Activated CD8-positive, alpha-beta T cell treated with anti-CD3 and anti-CD28 coated beads for 36 hours (primary cell): ENCODE data around the gene RPS6KA2. TPM values are rescaled to one million over a fixed set of nuclear protein-coding genes. Genes with fewer than 3 reads are reported as not detected.

ENCODE experiments used
- ATAC-seq: fragments of 200-7000 bp; cut with Tn5 transposase; one replicate; pipeline ENCODE4 v1.10.0; 2021; ENCODE audit warnings: mild to moderate bottlenecking, moderate library complexity
- CTCF ChIA-PET: fragments of 350-600 bp; sonication (Branson Sonifier 250); formaldehyde crosslinking; loops from one replicate; lab custom pipeline; 2021; ENCODE audit warnings: antibody characterized with exemption; lab: Charles Lee
- POLR2A ChIA-PET: fragments of 350-600 bp; sonication (Branson Sonifier 250); formaldehyde crosslinking; loops from one replicate; lab custom pipeline; 2021; ENCODE audit warnings: antibody characterized with exemption; lab: Charles Lee
- DNase-seq: peaks from one replicate; pipeline ENCODE4 v3.0.0-alpha.2; 2020
- H3K27ac Mint-ChIP-seq: one replicate; pipeline ENCODE4 v1.8.0; 2021; ENCODE audit warnings: mild to moderate bottlenecking, mixed read lengths
- H3K27me3 Mint-ChIP-seq: one replicate; pipeline ENCODE4 v1.8.0; 2021; ENCODE audit warnings: mixed read lengths
- H3K36me3 Mint-ChIP-seq: one replicate; pipeline ENCODE4 v1.8.0; 2021; ENCODE audit warnings: low read depth, mixed read lengths
- H3K4me1 Mint-ChIP-seq: one replicate; pipeline ENCODE4 v1.8.0; 2021; ENCODE audit warnings: low read depth, mixed read lengths
- H3K4me3 Mint-ChIP-seq: one replicate; pipeline ENCODE4 v1.8.0; 2021; ENCODE audit warnings: mild to moderate bottlenecking, moderate library complexity, mixed read lengths
- H3K9me3 Mint-ChIP-seq: one replicate; pipeline ENCODE4 v1.8.0; 2021; ENCODE audit warnings: mixed read lengths
- intact Hi-C: fragments of 100-400 bp; cut with micrococcal nuclease; formaldehyde crosslinking; loops from one replicate; pipeline ENCODE4 v1.10.0; 2022
- total RNA-seq, 2 experiments: library from RNA; stranded (reverse); gene quantifications; one replicate each; pipeline ENCODE4 v1.2.3, GENCODE V29; 2021
- TF ChIP-seq, protein P1 (sequence below): fragments of 200-600 bp; IDR thresholded peaks from one replicate; pipeline ENCODE4 v1.8.0; 2022; ENCODE audit warnings: antibody characterized with exemption, mild to moderate bottlenecking

Gene RPS6KA2
- total RNA-seq, 2 experiments from 2014 or later, result 5.8 TPM

DNA sequence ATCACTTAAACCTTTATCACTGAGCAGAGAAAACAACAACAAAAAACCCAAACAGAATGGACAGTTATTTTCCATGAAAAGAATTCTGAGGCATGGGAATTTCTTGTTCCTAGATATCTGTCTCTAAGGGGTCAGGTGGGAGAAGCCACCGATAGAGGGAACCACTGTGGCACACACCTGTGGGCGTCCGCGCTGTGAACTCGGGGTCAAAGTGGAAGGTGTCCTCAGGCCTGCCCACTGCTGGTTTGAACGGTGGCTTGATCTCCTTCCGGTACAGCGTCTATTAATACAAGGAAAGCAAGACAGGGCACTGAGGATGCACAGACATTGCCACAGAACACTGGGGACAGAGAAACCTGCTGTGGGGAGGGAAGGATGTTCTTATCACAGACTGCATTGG is 167.8 kb downstream of the RPS6KA2 start:
- TF ChIP-seq, protein P1, sequence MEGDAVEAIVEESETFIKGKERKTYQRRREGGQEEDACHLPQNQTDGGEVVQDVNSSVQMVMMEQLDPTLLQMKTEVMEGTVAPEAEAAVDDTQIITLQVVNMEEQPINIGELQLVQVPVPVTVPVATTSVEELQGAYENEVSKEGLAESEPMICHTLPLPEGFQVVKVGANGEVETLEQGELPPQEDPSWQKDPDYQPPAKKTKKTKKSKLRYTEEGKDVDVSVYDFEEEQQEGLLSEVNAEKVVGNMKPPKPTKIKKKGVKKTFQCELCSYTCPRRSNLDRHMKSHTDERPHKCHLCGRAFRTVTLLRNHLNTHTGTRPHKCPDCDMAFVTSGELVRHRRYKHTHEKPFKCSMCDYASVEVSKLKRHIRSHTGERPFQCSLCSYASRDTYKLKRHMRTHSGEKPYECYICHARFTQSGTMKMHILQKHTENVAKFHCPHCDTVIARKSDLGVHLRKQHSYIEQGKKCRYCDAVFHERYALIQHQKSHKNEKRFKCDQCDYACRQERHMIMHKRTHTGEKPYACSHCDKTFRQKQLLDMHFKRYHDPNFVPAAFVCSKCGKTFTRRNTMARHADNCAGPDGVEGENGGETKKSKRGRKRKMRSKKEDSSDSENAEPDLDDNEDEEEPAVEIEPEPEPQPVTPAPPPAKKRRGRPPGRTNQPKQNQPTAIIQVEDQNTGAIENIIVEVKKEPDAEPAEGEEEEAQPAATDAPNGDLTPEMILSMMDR, result no peak
- ATAC-seq (no peak), DNase-seq (no peak)
- intact Hi-C loops, result no loop called here
- POLR2A ChIA-PET, result no interaction called here
- Mint-ChIP-seq H3K27me3 (no peaks in the 10 kb centered on the region), H3K9me3 (no peaks in the 10 kb centered on the region), H3K4me1 (peaks cover 4% of the 10 kb centered on the region), H3K27ac (no peak overlapping the region), H3K36me3 (peaks cover 5% of the 10 kb centered on the region), H3K4me3 (no peak overlapping the region)
- CTCF ChIA-PET, result no interaction called here

DNA sequence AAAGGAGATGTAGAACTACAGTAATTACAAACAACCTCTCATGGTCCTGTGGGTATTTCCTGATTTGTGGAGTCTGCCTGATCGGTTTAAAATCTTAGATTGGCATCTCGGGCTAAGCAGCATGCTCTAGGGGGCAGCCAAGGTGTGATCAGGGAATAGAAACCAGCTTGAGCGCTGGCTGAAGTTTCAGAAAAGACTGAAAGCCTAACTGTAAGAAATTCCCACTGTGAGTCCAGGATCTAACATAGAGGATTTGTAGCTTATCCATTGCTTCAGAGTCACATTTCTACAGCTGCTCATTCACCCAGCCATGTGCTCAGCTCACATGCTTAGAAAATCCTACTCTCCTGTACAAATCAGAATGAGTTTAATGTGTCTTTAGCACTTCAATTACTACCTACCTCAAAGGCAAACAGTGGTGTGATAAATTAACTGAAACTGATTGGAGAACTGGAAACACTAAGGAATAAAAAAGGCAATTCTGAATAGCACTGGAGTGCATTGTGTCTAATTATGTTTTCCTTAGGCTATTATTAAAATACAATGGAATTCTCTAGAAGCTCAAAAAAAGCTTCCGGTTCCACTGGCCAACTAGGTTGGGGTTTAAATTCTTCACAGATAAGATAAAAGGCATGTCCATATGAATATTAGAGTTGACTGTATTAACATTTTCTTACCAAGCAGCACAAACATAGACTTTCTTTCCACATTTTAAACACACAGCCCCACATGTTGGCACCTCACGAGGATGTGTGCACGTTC is 170.5 kb downstream of the RPS6KA2 start:
- no peak for ATAC-seq
- intact Hi-C loops, result no loop called here
- H3K27ac Mint-ChIP-seq, result no peak overlapping the region
- H3K27me3 Mint-ChIP-seq, result no peaks in the 10 kb centered on the region
- ChIA-PET POLR2A (no interaction called here), CTCF (interaction anchor here (0.9 to 1.1 kb wide), 4 partner anchors 19 to 75 kb away, joined by 3 read pairs; no protein-coding TSS in a partner anchor)
- no peak overlapping the region for H3K4me3 Mint-ChIP-seq
- no peaks in the 10 kb centered on the region for H3K9me3 Mint-ChIP-seq
- DNase-seq, result peak; percentile 11
- peaks cover 4% of the 10 kb centered on the region for H3K4me1 Mint-ChIP-seq
- TF ChIP-seq, protein P1, result no peak
- H3K36me3 Mint-ChIP-seq, result peaks cover 6% of the 10 kb centered on the region

DNA sequence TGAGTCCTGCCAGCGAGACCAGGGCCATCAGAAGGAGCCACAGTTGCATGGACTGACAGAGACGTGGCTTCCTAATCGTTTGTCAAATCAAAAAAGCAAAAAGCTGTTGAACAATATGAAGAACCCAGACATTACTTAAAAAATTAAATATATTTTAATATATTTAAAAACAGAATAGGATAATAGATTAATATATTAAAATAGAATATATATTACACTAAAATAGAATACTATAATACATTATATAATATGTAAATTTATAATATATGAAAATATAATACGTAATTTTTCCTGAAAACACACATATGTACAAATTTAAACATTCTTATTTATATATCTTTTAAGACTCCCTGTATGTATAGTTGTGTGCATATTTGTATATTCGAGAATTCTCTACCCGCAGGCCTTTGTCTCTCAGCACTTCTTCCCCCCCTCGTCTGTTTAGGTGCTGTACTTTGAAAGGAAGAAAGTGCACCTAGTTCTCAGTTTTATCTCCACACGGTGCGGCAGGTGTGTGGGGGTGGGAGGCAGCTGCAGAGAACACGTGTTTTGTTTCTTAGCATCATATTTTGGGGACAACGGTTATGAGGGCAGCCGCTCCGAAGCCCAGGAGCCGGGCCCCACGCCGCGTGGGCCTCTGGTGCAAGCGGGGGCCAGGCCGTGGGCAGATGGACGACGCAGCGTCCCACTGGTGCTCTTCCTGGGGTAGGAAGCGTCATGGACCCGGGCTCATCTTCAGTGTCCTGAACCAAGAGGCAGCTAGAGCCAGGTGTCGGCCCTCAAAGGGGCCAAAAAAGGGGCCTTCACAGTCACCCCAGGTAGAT is 172.1 kb downstream of the RPS6KA2 start:
- DNase-seq, result no peak
- ChIA-PET POLR2A (no interaction called here), CTCF (no interaction called here)
- intact Hi-C loops, result no loop called here
- Mint-ChIP-seq H3K9me3 (no peaks in the 10 kb centered on the region), H3K4me1 (peaks cover 4% of the 10 kb centered on the region), H3K27ac (no peak overlapping the region), H3K27me3 (no peaks in the 10 kb centered on the region), H3K36me3 (peaks cover 6% of the 10 kb centered on the region), H3K4me3 (no peak overlapping the region)
- TF ChIP-seq, protein P1, result no peak
- no peak for ATAC-seq

DNA sequence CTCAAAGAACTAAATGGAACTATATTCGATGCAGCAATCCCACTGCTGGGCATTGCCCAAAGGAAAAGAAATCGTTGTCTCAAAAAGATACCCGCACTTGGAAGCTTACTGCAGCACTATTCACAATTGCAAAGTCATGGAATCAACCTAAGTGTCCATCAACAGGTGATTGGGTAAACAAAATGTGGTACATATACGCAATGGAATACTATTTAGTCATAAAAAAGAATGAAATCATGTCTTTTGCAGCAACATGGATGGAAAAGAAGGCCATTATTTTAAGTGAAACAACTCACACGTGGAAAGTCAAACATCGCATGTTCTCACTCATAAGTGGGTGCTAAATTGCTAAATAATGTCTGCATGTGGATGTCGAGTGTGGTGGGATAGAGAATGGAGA is 173.4 kb downstream of the RPS6KA2 start:
- Mint-ChIP-seq H3K4me3 (no peak overlapping the region), H3K27ac (no peak overlapping the region), H3K9me3 (no peaks in the 10 kb centered on the region), H3K4me1 (peaks cover 4% of the 10 kb centered on the region), H3K36me3 (peaks cover 6% of the 10 kb centered on the region), H3K27me3 (no peaks in the 10 kb centered on the region)
- no peak for DNase-seq
- TF ChIP-seq, protein P1, result no peak
- intact Hi-C loops, result no loop called here
- no peak for ATAC-seq
- CTCF ChIA-PET, result no interaction called here
- POLR2A ChIA-PET, result no interaction called here
